Activated CD4-positive, alpha-beta T cell treated with anti-CD3 and anti-CD28 coated beads for 36 hours (primary cell): Measurements from ENCODE around the gene NBL1. TPM values are rescaled to one million over a fixed set of nuclear protein-coding genes. Genes with fewer than 3 reads are reported as not detected.

ENCODE experiments used
- ATAC-seq: fragments of 200-7000 bp; cut with Tn5 transposase; one replicate; pipeline ENCODE4 v1.10.0; 2021; ENCODE audit warnings: mild to moderate bottlenecking, moderate library complexity
- CTCF ChIA-PET: fragments of 350-600 bp; sonication (Branson Sonifier 250); formaldehyde crosslinking; loops from one replicate; lab custom pipeline; 2021; ENCODE audit warnings: antibody characterized with exemption; lab: Charles Lee
- POLR2A ChIA-PET: fragments of 350-600 bp; sonication (Branson Sonifier 250); formaldehyde crosslinking; loops from one replicate; lab custom pipeline; 2021; ENCODE audit warnings: antibody characterized with exemption, inconsistent platforms; lab: Charles Lee
- DNase-seq: peaks from one replicate; pipeline ENCODE4 v3.0.0-alpha.2; 2020
- H3K27ac Mint-ChIP-seq: one replicate; pipeline ENCODE4 v1.8.0; 2021; ENCODE audit warnings: mixed read lengths
- H3K27me3 Mint-ChIP-seq: one replicate; pipeline ENCODE4 v1.8.0; 2021; ENCODE audit warnings: mixed read lengths
- H3K36me3 Mint-ChIP-seq: one replicate; pipeline ENCODE4 v1.8.0; 2021; ENCODE audit warnings: low read depth, mixed read lengths
- H3K4me1 Mint-ChIP-seq: one replicate; pipeline ENCODE4 v1.8.0; 2021; ENCODE audit warnings: mixed read lengths
- H3K4me3 Mint-ChIP-seq: one replicate; pipeline ENCODE4 v1.8.0; 2021; ENCODE audit warnings: mild to moderate bottlenecking, moderate library complexity, mixed read lengths
- H3K9me3 Mint-ChIP-seq: one replicate; pipeline ENCODE4 v1.8.0; 2021; ENCODE audit warnings: low read depth, mixed read lengths
- intact Hi-C, 2 experiments: fragments of 100-400 bp; cut with DNase I in 1 of 2; cut with micrococcal nuclease in 1 of 2; formaldehyde crosslinking; loops; one replicate each; pipeline versions ENCODE4 v1.14.2 to v1.15.1; 2022 to 2024; cut with DNase I, micrococcal nuclease
- total RNA-seq, 2 experiments: library from RNA; stranded (reverse); gene quantifications; one replicate each; pipeline ENCODE4 v1.2.3, GENCODE V29; 2021

NBL1 gene
- total RNA-seq, 2 experiments from 2014 or later: 10.5 to 10.7 TPM

- Mint-ChIP-seq H3K4me3 (no peak overlapping the region), H3K4me1 (peaks cover 52% of the 10 kb centered on the region), H3K9me3 (no peaks in the 10 kb centered on the region), H3K27me3 (no peaks in the 10 kb centered on the region), H3K36me3 (peaks cover 24% of the 10 kb centered on the region), H3K27ac (no peak overlapping the region)
- intact Hi-C loops: no loop called here
- ChIA-PET POLR2A (interaction anchor here (0.7 kb wide), 1 partner anchor 142 kb away, joined by 3 read pairs; no protein-coding TSS in a partner anchor), CTCF (interaction anchor here (0.7 kb wide), 1 partner anchor 234 kb away, joined by 3 read pairs; no protein-coding TSS in a partner anchor)
- DNase-seq: no peak
- no peak for ATAC-seq
These were observed 35.9 kb upstream of the NBL1 start for GRCh38 chr1:19608232-19608631.

GRCh38 chr1:19610282-19610981, 33.7 kb upstream of the NBL1 start:
- intact Hi-C loops: no loop called here
- H3K4me3 Mint-ChIP-seq: no peak overlapping the region
- H3K4me1 Mint-ChIP-seq: peaks cover 41% of the 10 kb centered on the region
- DNase-seq: no peak
- POLR2A ChIA-PET: no interaction called here
- H3K9me3 Mint-ChIP-seq: no peaks in the 10 kb centered on the region
- CTCF ChIA-PET: no interaction called here
- peaks cover 19% of the 10 kb centered on the region for H3K36me3 Mint-ChIP-seq
- H3K27me3 Mint-ChIP-seq: no peaks in the 10 kb centered on the region
- no peak for ATAC-seq
- H3K27ac Mint-ChIP-seq: no peak overlapping the region

GRCh38 chr1:19612530-19612929, 31.6 kb upstream of the NBL1 start:
- ChIA-PET CTCF (no interaction called here), POLR2A (no interaction called here)
- Mint-ChIP-seq H3K36me3 (peaks cover 23% of the 10 kb centered on the region), H3K27ac (no peak overlapping the region), H3K27me3 (no peaks in the 10 kb centered on the region), H3K4me1 (peaks cover 27% of the 10 kb centered on the region), H3K4me3 (no peak overlapping the region), H3K9me3 (no peaks in the 10 kb centered on the region)
- intact Hi-C loops: no loop called here
- ATAC-seq (no peak), DNase-seq (no peak)

GRCh38 chr1:19613171-19613703, 30.9 kb upstream of the NBL1 start:
- CTCF ChIA-PET: interaction anchor here (1.3 kb wide), 1 partner anchor 30 kb away, joined by 6 read pairs; no protein-coding TSS in a partner anchor
- H3K9me3 Mint-ChIP-seq: no peaks in the 10 kb centered on the region
- H3K36me3 Mint-ChIP-seq: peaks cover 19% of the 10 kb centered on the region
- no peak overlapping the region for H3K4me3 Mint-ChIP-seq
- DNase-seq (no peak), ATAC-seq (no peak)
- intact Hi-C loops: no loop called here
- POLR2A ChIA-PET: interaction anchor here (0.5 kb wide), 1 partner anchor 57 kb away, joined by 5 read pairs; no protein-coding TSS in a partner anchor
- H3K27me3 Mint-ChIP-seq: no peaks in the 10 kb centered on the region
- H3K4me1 Mint-ChIP-seq: peaks cover 20% of the 10 kb centered on the region
- no peak overlapping the region for H3K27ac Mint-ChIP-seq

- ChIA-PET POLR2A (no interaction called here), CTCF (interaction anchor here (0.6 kb wide), 2 partner anchors 23 to 36 kb away, joined by 3 read pairs; no protein-coding TSS in a partner anchor)
- intact Hi-C loops: no loop called here
- DNase-seq: no peak
- peaks cover 24% of the 10 kb centered on the region for H3K4me1 Mint-ChIP-seq
- no peak overlapping the region for H3K4me3 Mint-ChIP-seq
- peak overlapping the region; percentile 52 for H3K27ac Mint-ChIP-seq
- no peaks in the 10 kb centered on the region for H3K9me3 Mint-ChIP-seq
- no peaks in the 10 kb centered on the region for H3K27me3 Mint-ChIP-seq
- no peak for ATAC-seq
- H3K36me3 Mint-ChIP-seq: peaks cover 27% of the 10 kb centered on the region
These were observed 28.7 kb upstream of the NBL1 start for GRCh38 chr1:19615438-19615837.

GRCh38 chr1:19616489-19616888, 27.6 kb upstream of the NBL1 start:
- CTCF ChIA-PET: interaction anchor here (1.5 kb wide), 1 partner anchor 353 kb away, joined by 4 read pairs; no protein-coding TSS in a partner anchor
- H3K36me3 Mint-ChIP-seq: peaks cover 27% of the 10 kb centered on the region

GRCh38 chr1:19617376-19617775, 26.7 kb upstream of the NBL1 start:
- POLR2A ChIA-PET: interaction anchor here (0.6 kb wide), 2 partner anchors 16 to 134 kb away, joined by 4 read pairs; no protein-coding TSS in a partner anchor
- H3K9me3 Mint-ChIP-seq: no peaks in the 10 kb centered on the region

More at GRCh38 chr1:19616489-19616888, 27.6 kb upstream of the NBL1 start:
- DNase-seq (no peak), ATAC-seq (peak; percentile 64)
- H3K4me3 Mint-ChIP-seq: no peak overlapping the region
- H3K9me3 Mint-ChIP-seq: no peaks in the 10 kb centered on the region
- POLR2A ChIA-PET: no interaction called here
- peaks cover 24% of the 10 kb centered on the region for H3K4me1 Mint-ChIP-seq
- H3K27ac Mint-ChIP-seq: no peak overlapping the region
- no peaks in the 10 kb centered on the region for H3K27me3 Mint-ChIP-seq
- intact Hi-C loops: no loop called here

GRCh38 chr1:19618428-19618827, 25.7 kb upstream of the NBL1 start:
- Mint-ChIP-seq H3K9me3 (no peaks in the 10 kb centered on the region), H3K4me1 (peaks cover 19% of the 10 kb centered on the region), H3K36me3 (peaks cover 34% of the 10 kb centered on the region), H3K27me3 (no peaks in the 10 kb centered on the region), H3K4me3 (no peak overlapping the region), H3K27ac (no peak overlapping the region)
- POLR2A ChIA-PET: no interaction called here
- DNase-seq (no peak), ATAC-seq (no peak)
- CTCF ChIA-PET: interaction anchor here (0.8 to 1.3 kb wide), 3 partner anchors 9 to 21 kb away, joined by 4 to 6 read pairs (median 4); no protein-coding TSS in a partner anchor
- intact Hi-C loops: no loop called here

More at GRCh38 chr1:19617376-19617775, 26.7 kb upstream of the NBL1 start:
- intact Hi-C loops: no loop called here
- CTCF ChIA-PET: interaction anchor here (1.3 to 1.5 kb wide), 2 partner anchors 8 to 354 kb away, joined by 4 read pairs; no protein-coding TSS in a partner anchor
- DNase-seq: no peak
- no peak overlapping the region for H3K4me3 Mint-ChIP-seq
- no peaks in the 10 kb centered on the region for H3K27me3 Mint-ChIP-seq
- H3K27ac Mint-ChIP-seq: no peak overlapping the region
- peaks cover 30% of the 10 kb centered on the region for H3K36me3 Mint-ChIP-seq
- no peak for ATAC-seq
- peaks cover 24% of the 10 kb centered on the region for H3K4me1 Mint-ChIP-seq

- Mint-ChIP-seq H3K4me3 (no peak overlapping the region), H3K27ac (no peak overlapping the region), H3K36me3 (peaks cover 41% of the 10 kb centered on the region), H3K9me3 (no peaks in the 10 kb centered on the region), H3K4me1 (peaks cover 18% of the 10 kb centered on the region), H3K27me3 (no peaks in the 10 kb centered on the region)
- ATAC-seq (no peak), DNase-seq (no peak)
- intact Hi-C loops: no loop called here
- ChIA-PET CTCF (interaction anchor here (1.0 to 1.6 kb wide), 2 partner anchors 20 to 42 kb away, joined by 4 to 6 read pairs; no protein-coding TSS in a partner anchor), POLR2A (interaction anchor here (0.5 to 0.7 kb wide), 2 partner anchors 246 to 326 kb away, joined by 3 to 6 read pairs; no protein-coding TSS in a partner anchor)
These were observed 24.3 kb upstream of the NBL1 start for GRCh38 chr1:19619697-19620384.

- POLR2A ChIA-PET: interaction anchor here (0.5 kb wide), 1 partner anchor 327 kb away, joined by 3 read pairs; no protein-coding TSS in a partner anchor
- H3K27me3 Mint-ChIP-seq: no peaks in the 10 kb centered on the region
These were observed 23.3 kb upstream of the NBL1 start for GRCh38 chr1:19620786-19621185.

More at GRCh38 chr1:19620786-19621185, 23.3 kb upstream of the NBL1 start:
- Mint-ChIP-seq H3K4me1 (peaks cover 12% of the 10 kb centered on the region), H3K36me3 (peaks cover 39% of the 10 kb centered on the region), H3K4me3 (no peak overlapping the region), H3K27ac (no peak overlapping the region), H3K9me3 (no peaks in the 10 kb centered on the region)
- no peak for DNase-seq
- intact Hi-C loops: no loop called here
- CTCF ChIA-PET: interaction anchor here (1.6 kb wide), 1 partner anchor 41 kb away, joined by 4 read pairs; no protein-coding TSS in a partner anchor
- ATAC-seq: no peak
